HG03095 (cell line): ENCODE results near the gene PDGFA.
"Not testable (repeated sequence)": the region's sequence is repeated elsewhere in the genome, so short reads cannot be mapped to it uniquely, and the experiment has no call there.

ENCODE experiments used
- ATAC-seq: cut with Tn5 transposase; IDR thresholded peaks from one replicate; pipeline ENCODE4 v1.9.1; 2021; ENCODE audit warnings: moderate library complexity; ENCODE audit not compliant: unreplicated experiment

PDGFA gene

DNA sequence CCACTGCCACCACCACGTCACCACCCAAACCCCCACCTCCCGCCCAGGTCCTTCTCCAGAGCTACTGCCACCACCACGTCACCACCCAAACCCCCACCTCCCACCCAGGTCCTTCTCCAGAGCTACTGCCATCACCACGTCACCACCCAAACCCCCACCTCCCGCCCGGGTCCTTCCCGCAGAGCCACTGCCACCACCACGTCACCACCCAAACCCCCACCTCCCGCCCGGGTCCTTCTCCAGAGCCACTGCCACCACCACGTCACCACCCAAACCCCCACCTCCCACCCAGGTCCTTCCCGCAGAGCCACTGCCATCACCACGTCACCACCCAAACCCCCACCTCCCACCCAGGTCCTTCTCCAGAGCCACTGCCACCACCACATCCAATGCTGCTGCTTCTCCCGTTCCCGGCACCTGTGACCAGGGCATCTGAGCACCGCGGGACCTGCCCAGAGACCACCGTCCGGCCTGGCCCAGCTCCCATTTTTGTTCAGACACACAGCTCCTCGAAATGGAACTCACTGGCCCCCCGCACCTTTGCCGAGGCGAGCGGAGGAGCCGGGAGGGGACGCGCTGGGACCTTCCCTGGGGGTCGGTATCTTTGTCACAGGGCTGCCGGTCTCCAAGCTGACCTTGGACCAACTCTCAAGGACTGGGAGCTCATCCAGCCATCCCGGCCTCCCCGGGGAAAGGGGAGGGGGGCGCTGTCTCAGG is 32.7 kb upstream of the PDGFA start:
- not testable (repeated sequence) for ATAC-seq

DNA sequence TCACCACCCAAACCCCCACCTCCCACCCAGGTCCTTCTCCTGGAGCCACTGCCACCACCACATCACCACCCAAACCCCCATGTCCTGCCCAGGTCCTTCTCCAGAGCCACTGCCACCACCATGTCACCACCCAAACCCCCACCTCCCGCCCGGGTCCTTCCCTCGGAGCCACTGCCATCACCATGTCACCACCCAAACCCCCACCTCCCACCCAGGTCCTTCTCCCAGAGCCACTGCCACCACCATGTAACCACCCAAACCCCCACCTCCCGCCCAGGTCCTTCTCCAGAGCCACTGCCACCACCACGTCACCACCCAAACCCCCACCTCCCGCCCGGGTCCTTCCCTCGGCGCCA is 31.9 kb upstream of the PDGFA start:
- not testable (repeated sequence) for ATAC-seq

DNA sequence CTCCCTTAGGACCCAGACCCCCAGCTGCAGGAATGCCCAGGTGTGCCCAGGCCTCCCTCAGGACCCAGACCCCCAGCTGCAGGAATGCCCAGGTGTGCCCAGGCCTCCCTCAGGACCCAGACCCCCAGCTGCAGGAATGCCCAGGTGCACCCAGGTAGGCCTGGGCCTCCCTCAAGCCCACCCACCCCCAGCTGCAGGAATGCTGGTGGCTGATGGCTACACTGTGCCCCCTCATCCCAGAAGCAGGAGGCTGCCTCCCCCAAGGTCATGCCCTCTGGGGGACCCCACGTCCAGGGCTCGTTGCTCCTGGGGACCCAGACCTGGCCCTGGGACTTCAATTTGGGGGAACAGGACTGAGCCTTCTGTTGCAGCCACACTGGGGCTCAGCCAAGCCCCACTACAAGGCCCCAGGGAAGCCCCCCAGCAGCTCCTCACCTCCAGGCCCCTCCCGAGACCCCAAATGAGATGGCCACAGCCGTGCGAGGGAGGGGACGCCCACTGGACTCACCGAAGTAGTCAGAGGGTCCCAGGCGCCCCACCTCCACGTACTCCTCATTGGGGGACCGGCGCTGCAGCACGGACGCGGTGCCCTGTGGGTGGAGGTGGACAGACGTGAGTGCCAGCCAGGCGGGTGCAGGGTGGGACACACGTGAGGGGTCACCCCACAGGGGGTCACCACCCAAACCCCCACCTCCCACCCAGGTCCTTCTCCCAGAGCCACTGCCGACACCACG is 31.4 kb upstream of the PDGFA start:
- no peak for ATAC-seq

DNA sequence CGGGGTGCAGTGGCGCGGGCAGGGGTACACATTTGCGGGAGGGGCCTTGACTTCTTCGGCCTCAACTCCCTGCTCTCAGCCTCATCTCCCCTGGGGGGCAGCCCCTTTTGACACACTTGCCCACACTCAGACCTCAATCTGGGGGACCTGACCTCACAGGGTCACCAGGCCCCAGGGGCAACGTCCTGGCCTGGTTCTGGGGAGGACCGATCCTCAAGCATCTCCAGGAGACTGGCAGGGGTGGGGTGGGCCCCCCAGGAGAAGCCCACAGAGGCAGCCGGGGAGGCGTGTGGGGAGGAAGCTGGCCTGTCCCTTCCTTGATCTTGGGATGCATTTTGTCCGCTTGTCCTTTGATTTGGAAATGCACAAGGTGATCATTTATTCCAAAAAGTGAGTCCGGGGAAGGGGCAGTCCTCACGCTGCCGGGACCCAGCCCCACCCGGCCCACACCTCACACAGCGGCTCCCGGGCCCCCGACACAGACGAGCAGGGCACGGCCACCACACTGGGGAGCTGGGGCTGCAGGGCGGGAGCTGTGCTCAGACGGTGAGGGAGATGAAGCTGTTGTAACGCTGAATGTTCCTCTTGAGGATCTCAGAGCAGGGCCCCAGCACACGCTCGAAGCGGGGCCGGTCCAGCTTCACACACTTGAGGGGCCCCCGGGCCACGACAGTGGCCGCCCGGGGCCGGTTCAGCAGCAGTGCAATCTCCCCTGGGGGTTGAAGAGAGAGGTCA is 30.4 kb upstream of the PDGFA start:
- ATAC-seq = no peak

DNA sequence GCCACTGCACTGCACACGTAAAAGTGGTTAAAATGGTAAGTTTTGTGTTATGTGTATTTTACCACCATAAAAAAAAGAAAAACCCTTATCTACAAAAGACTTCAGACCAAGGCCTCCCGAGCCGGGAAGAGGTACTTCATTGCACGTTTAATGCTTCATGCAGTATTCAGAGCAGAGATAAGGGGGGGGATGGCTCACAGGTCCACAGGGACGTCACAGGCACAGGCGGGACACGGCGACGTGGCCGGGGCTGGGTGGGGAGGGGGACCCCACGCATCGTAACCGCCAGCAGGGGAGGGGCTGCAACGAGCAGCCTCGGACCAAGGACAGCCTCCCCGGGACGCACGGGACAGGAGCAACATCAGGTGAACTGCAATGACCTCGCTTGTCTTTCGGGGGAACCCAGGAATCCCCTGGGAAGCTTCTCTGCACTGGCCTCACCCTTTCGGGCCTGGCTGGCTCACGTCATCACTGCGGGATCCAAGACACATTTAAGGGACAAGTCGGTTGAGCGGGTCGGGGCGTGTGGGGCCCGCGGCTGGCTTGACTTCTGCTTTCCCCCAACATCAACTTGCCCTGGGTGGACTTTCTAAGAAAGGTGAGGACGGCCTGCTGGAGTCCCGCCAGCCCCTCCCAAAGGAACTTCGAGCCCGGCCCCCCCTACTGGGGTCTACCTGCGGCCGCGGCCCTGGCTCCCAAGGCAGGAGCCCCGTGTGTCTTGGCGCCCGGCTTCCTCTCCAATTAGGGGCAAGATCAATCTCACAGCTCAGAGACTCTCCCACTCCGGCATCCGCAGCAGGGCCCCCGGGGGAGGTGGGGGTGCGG is 29.6 kb upstream of the PDGFA start:
- ATAC-seq = no peak

DNA sequence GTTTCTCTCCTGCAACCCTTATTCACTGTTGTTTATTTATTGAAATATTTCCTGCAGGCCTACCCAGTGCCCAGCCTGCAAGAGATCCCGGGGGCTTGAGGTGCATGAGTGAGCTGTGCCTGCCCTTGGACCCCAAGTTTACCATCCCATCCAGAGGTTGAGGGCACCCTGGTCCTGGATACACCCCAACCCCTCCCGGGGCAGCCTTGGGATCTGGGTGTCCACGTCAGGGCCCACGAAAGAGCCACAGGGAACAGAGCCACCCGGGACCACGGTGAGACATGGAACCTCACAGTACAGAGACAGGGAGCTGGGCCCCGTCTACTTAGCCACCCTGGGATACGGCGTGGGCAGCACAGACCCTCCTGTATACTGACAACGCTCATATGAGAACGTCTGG is 28.8 kb upstream of the PDGFA start:
- ATAC-seq = no peak

DNA sequence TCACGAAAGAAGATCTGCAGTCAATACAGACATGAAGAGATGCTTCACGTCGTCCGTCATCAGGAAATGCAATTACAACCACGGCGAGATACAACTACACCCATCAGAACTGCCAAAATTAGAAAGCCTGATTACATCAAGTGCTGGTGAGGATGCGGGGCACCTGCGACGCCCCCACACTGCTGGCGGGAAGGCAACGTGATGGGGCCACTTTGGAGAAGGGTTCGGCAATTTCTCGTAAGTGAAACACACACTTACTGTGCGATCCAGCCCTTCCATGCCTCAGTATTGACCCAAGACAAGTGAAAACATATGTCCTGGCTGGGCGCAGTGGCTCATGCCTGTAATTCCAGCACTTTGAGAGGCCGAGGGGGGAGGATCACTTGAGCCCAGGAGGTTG is 25.8 kb upstream of the PDGFA start:
- ATAC-seq = no peak

DNA sequence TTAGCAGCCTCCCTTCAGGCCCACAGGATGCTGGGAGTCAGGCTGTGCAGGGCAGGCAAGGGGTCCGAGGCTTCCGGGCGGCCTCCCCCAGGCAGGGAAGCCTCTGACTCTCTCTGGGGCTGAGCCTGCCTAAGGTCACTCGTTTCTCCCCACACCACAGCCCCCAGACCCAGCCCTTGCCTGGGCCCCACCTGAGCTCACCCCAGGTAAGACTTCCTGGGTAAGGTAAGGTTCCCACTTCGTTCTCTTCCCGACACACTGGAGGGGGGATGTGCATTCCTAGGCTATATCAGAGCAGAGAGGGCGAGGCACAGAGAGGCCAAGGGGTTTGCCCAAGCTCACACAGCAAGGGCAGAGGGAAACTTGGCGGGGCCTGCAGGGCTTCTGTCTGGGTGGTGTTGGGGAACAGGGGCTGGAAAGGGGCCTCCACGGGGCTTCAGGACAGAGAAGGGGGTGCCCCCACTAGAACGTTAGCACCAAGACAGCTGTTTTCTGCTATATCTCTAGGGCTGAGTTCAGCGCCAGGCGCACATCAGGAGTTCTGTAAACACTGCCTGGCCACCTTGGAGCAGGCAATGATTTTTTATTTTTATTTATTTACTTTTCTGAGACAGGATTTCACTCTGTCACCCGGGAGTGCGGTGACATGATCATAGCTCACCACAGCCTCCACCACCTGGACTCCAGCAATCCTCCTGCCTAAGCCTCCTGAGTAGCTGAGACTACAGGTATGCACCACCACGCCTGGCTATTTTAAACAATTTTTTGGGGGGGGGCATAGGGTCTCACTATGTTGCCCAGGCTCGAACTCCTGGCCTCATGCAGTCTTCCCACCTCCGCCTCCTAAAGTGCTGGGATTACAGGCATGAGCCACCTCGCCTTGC is 24.9 kb upstream of the PDGFA start:
- no peak for ATAC-seq

DNA sequence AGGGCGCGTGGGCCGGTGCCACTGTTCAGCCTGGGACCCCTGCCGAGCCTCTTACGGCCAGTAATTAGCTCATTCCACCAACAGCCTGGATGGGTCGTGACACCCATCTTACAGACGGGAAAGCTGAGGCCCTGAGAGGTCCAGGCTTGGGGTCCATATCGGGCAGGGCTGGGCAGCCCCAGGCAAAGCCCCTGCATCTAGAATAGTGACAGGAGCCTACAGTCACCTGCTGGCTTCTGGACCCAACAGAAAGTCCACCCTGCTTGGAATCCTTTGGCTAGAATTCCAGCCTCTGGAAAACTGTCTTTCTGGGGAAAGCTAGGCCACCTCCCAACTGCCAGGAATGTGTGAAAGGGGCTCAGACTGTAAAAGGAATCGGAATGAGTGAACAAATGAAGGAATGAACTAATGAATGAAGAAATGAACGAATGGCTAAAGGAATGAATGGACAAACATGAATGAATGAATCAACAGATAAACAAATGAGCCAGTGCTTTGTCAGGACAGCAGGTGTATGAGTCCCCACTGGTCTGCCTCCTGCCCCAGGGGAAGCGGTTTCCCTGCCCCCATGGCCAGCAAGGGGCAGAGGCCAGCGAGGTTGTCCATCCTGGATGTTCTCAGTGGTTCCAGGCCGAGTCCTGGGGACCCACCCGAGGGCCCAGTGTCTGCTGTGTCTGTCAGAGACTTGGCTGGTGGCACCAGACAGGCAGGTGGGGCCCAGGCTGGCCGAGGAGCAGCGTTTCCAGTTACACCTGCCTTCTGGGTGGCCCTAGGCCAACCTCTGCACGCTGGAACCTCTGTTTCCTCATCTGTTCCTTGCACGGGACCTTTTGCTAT is 24.1 kb upstream of the PDGFA start:
- no peak for ATAC-seq

DNA sequence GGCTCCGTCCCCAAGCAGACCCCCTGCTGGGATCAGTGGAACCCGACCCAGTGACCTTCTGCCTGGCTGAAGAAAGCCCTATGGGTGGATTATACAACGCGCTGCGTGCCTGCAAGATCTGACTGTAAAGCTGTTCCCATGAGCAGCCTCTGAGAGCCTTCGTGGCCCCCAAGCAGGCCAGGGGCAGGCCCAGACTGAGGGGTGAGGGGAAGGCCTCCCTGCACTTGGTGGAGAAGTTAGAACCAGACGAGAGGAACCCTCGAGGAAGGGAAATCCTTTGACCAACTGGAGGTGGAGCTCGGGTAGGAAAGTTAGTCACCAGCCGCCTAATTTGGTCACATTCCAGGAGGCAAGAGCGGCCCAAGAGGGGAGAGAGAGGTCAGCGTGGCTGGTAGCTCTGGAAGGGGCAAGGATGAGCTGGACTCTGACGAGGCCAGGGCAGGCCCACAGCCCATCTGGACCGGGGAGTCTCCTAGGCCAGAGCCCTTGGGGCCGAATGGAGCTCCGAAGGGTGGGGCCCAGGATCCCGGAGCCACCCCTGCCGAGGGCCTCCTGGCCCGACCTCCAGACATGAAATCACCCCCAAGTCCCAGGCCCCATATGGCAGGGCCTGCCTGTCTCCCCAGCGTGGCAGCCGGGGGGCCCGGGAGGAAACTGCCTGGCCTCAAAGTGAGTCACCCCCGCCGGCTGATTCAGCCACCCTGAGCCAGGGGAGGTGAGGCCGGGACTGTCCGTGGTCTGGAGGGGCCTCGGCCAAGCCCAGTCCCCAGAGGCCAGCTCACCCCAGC is 23.3 kb upstream of the PDGFA start:
- no peak for ATAC-seq

DNA sequence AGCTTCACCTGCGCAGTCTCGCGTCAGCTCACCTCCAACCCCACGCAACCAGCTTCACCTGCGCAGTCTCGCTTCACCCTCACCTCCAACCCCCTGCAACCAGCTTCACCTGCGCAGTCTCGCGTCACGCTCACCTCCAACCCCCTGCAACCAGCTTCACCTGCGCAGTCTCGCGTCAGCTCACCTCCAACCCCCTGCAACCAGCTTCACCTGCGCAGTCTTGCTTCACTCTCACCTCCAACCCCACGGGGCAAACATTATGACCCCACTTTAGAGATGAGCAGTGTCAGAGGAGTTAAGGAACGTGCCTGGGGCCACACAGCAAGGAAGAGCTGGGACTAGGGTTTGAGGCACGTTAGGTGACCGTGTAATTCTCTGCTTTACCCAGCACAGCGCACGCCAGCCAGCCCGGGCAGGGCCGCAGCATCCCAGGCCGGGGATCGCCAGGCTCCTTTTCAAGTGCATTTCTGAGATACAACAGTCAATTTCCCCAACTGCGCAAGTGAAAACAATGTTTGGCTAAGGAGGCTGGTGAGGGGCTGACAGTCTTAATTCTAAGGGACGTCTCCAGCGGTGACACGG is 22.6 kb upstream of the PDGFA start:
- ATAC-seq = no peak

DNA sequence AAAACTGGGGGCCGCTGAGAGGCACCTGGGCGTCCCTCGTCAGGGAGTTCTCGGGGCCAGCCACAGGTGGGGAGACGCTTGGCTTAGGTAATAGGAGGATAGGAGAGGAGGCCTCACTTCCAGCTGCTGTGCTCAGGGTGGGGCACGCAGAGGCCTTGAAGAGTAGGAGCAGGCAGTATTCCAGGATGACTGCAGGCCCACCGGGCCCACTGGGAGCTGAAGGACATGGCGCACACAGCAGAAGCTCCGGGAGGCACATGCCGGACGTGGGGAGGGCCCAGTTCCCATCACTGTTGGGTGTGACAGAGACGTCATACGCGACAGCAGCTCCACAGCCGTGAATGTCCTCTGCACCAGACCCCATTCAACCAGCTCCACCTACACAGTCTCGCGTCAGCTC is 22.0 kb upstream of the PDGFA start:
- no peak for ATAC-seq

DNA sequence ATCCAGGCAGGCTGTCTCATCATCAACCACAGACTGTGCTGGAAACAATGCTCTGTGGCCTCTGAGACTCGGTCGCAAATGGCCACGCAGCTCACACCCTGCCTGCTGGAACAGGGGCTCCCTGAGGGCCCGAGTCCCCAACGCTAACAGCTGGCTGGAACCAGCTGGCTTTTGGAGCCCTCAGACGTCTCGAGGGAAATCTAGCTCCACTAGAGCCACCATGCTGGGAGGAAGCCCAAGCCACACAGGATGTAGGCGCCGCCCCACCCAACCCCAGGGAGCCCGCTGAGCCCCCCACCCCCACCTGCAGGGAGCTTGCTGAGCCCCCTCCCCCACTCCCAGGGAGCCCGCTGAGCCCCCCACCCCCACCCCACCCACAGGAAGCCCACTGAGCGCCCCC is 21.4 kb upstream of the PDGFA start:
- no peak for ATAC-seq

DNA sequence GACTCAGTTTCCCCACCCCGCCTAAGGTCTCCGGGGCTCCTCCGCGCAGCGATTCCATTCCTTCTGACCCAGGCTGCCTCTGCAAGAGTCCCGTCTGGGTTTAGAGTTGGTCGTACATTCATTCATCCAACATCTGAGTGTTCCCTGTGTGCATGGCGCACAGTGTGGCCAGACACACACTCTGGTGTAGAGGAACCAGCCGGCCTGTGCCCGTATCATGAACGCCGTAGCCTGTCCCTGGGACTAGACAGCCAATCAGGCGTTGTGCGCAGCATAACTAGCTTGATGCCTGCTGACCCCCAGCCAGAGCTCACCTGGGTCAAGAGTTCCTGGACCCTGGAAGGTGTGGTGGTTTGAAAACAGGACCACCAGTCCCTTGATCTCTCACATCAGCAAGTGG is 20.9 kb upstream of the PDGFA start:
- ATAC-seq = no peak

DNA sequence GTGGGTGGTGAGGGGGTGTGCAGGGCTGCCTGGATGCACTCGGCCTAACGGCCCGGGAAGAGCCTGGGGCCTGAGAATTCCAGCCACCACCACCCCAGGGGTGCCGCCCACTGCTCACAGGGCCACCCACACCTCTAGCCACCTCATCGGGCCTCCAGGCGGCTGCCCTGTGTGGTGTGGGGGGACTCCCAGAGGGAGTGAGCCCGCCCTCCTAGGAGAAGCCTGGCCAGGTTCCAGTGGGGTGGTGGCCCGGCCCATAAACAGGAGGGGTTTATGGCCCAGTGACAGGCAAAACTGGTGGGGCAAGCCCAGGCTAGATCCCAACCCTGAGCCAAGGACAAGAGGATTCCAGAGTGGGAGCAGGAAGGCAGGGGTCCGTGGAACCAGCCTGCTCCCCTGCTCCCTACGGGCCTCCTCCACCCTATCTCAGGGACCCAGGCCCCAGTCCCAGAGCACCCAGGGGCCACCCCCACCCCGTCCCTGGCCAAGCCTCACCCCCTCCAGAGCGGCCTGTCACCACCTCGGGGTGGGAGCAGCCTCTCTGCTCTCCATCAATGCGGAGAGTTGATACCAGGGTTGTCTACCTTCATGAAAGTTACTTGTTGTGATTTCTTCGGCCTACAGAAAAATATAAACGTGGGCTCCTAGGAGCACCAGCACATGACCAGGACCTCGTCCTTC is 20.2 kb upstream of the PDGFA start:
- ATAC-seq = no peak

DNA sequence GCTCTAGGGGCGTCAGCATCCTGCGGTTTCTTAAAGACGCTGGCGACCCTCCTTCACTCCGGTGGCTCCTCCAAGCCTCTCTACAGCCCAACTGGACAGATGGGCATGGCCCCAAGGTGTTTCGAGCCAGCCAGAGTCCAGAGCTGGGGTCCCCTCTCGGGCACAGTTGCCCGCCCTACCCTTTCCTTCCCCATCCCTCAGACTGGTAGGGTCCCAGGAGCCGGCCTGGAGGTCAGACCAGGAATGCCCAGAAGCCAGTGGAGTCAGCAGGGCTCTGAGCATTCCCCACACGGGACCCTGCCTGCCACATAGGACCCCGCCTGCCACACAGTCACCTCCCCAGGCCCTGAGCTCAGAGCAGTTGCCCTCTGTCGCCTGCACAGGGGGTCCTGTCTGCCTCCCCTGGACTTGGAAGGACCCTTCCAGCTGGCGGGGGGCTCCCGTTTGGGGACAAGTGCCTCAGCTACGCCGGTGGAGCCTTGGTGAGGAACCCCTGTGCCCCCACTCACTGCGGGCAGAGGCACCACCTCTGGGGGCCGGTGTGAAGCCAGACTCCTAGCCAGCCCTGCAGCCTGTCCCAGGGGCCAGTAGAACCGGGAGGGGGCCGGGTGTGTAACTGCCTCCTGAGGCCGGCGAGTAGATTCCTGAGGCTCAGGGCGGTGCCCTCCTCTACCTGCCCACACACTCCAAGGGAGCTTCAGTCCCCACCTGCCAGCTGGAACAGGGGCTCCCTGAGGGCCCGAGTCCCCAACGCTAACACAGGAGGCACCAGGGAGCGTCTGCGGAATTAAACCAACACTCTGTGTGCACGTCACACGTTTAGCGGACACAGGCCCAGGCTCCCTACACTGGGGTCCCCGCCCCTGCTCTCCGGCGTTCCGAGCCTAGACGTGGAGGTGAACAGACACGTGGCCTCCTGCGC is 19.4 kb upstream of the PDGFA start:
- ATAC-seq = no peak
